GM11168 (cell line): Measurements from ENCODE around the gene GALK1.
"Not testable (repeated sequence)": the region's sequence is repeated elsewhere in the genome, so short reads cannot be mapped to it uniquely, and the experiment has no call there.

Experiments
- in situ Hi-C: fragments of 300-500 bp; cut with MboI; formaldehyde crosslinking; loops from one replicate; pipeline ENCODE4 v1.12.0; 2022; ENCODE audit warnings: low sequenced_read_pairs; ENCODE audit not compliant: unreplicated experiment

GALK1 gene

GRCh38 chr17:75785016-75785890 is 20.3 kb upstream of the GALK1 start:
- in situ Hi-C loops: no loop called here

GRCh38 chr17:75784473-75785015 is 19.6 kb upstream of the GALK1 start, which contains the start of gene UNK:
UNK (plus strand) TSS chr17:75784806; CDS start chr17:75784881, 75 bp downstream.
- in situ Hi-C loops: no loop called here

GRCh38 chr17:75783803-75784472 is 18.9 kb upstream of the GALK1 start:
- in situ Hi-C loops: no loop called here

GRCh38 chr17:75783069-75783783 is 18.2 kb upstream of the GALK1 start:
- in situ Hi-C loops: no loop called here

- in situ Hi-C loops: no loop called here
Measured at GRCh38 chr17:75779987-75780889, 15.2 kb upstream of the GALK1 start.

GRCh38 chr17:75779250-75779986 is 14.4 kb upstream of the GALK1 start:
- in situ Hi-C loops: no loop called here

GRCh38 chr17:75778861-75779249 is 13.9 kb upstream of the GALK1 start:
- in situ Hi-C loops: no loop called here

GRCh38 chr17:75778066-75778860 is 13.3 kb upstream of the GALK1 start:
- in situ Hi-C loops: not testable (repeated sequence)

- in situ Hi-C loops: no loop called here
Measured at GRCh38 chr17:75777296-75777922, 12.4 kb upstream of the GALK1 start.

GRCh38 chr17:75776386-75777295 is 11.6 kb upstream of the GALK1 start:
- in situ Hi-C loops: no loop called here

- in situ Hi-C loops: no loop called here
Measured at GRCh38 chr17:75774991-75775668, 10.1 kb upstream of the GALK1 start.

GRCh38 chr17:75774471-75774990 is 9.5 kb upstream of the GALK1 start:
- in situ Hi-C loops: no loop called here

- in situ Hi-C loops: no loop called here
Measured at GRCh38 chr17:75773808-75774470, 8.9 kb upstream of the GALK1 start.

- in situ Hi-C loops: no loop called here
Measured at GRCh38 chr17:75773121-75773807, 8.3 kb upstream of the GALK1 start.
